ENCODE results near the gene CAPN3. TPM values are rescaled to one million over a fixed set of nuclear protein-coding genes. Genes with fewer than 3 reads are reported as not detected.

Gene CAPN3
- total and polyA plus RNA-seq, 2 experiments from 2014 or later = 15.6 to 18.4 TPM

- Histone ChIP-seq H3K4me1 (ENCODE audit: insufficient read depth) (no peaks in the 10 kb centered on the region), H3K9me2 (replicated peaks; ENCODE audit: insufficient read depth) (no peaks in the 10 kb centered on the region), H2AFZ (no peak overlapping the region), H3K4me2 (no peak overlapping the region), H3K79me2 (no peaks in the 10 kb centered on the region), H3K36me3 (replicated peaks; ENCODE audit: insufficient read depth, low read depth) (no peaks in the 10 kb centered on the region), H4K20me1 (ENCODE audit: insufficient read depth, poor library complexity, severe bottlenecking) (no peaks in the 10 kb centered on the region), H3K9me3 (ENCODE audit: low read depth) (no peaks in the 10 kb centered on the region), H3K27ac (no peak overlapping the region), H3K4me3 (no peak overlapping the region), H3K27me3 (no peaks in the 10 kb centered on the region)
- TF ChIP-seq EZH2phosphoT487 (IDR thresholded peaks at IDR 0.05; ENCODE audit: low read depth, severe bottlenecking, unreplicated experiment) (no peak), EZH2 (IDR thresholded peaks at IDR 0.05; ENCODE audit: borderline replicate concordance) (no peak), CTCF (IDR thresholded peaks at IDR 0.05; ENCODE audit: poor library complexity) (no peak)
- 84% methylated on average over 5 of the region's 5 CpGs for WGBS (ENCODE audit: low lambda C conversion rate, missing lambda C conversion rate)
- DNase-seq (ENCODE audit: low spot score) = no peak
Observed at GRCh38 chr15:42365921-42366550, 6.7 kb downstream of the CAPN3 start.

GRCh38 chr15:42367041-42367440 lies 7.7 kb downstream of the CAPN3 start:
- TF ChIP-seq CTCF (IDR thresholded peaks at IDR 0.05; ENCODE audit: poor library complexity) (no peak), EZH2 (IDR thresholded peaks at IDR 0.05; ENCODE audit: borderline replicate concordance) (no peak), EZH2phosphoT487 (IDR thresholded peaks at IDR 0.05; ENCODE audit: low read depth, severe bottlenecking, unreplicated experiment) (no peak)
- no peak overlapping the region for H3K27ac ChIP-seq
- H3K4me3 ChIP-seq = no peak overlapping the region
- H2AFZ ChIP-seq = no peak overlapping the region
- 95% methylated on average over 5 of the region's 5 CpGs for WGBS (ENCODE audit: low lambda C conversion rate, missing lambda C conversion rate)
- no peaks in the 10 kb centered on the region for H4K20me1 ChIP-seq (ENCODE audit: insufficient read depth, poor library complexity, severe bottlenecking)
- H3K4me1 ChIP-seq (ENCODE audit: insufficient read depth) = no peaks in the 10 kb centered on the region
- no peaks in the 10 kb centered on the region for H3K79me2 ChIP-seq
- no peaks in the 10 kb centered on the region for H3K27me3 ChIP-seq
- H3K36me3 ChIP-seq (replicated peaks; ENCODE audit: insufficient read depth, low read depth) = no peaks in the 10 kb centered on the region
- no peak for DNase-seq (ENCODE audit: low spot score)
- no peak overlapping the region for H3K4me2 ChIP-seq
- H3K9me3 ChIP-seq (ENCODE audit: low read depth) = no peaks in the 10 kb centered on the region
- no peaks in the 10 kb centered on the region for H3K9me2 ChIP-seq (replicated peaks; ENCODE audit: insufficient read depth)

- H2AFZ ChIP-seq = no peak overlapping the region
- no peaks in the 10 kb centered on the region for H3K4me1 ChIP-seq (ENCODE audit: insufficient read depth)
- H3K79me2 ChIP-seq = no peaks in the 10 kb centered on the region
- no peak overlapping the region for H3K4me2 ChIP-seq
- H3K27ac ChIP-seq = no peak overlapping the region
- TF ChIP-seq EZH2phosphoT487 (IDR thresholded peaks at IDR 0.05; ENCODE audit: low read depth, severe bottlenecking, unreplicated experiment) (no peak), CTCF (IDR thresholded peaks at IDR 0.05; ENCODE audit: poor library complexity) (no peak), EZH2 (IDR thresholded peaks at IDR 0.05; ENCODE audit: borderline replicate concordance) (no peak)
- no peaks in the 10 kb centered on the region for H3K27me3 ChIP-seq
- H3K9me3 ChIP-seq (ENCODE audit: low read depth) = no peaks in the 10 kb centered on the region
- H3K9me2 ChIP-seq (replicated peaks; ENCODE audit: insufficient read depth) = no peaks in the 10 kb centered on the region
- no peak for DNase-seq (ENCODE audit: low spot score)
- no peaks in the 10 kb centered on the region for H3K36me3 ChIP-seq (replicated peaks; ENCODE audit: insufficient read depth, low read depth)
- no peaks in the 10 kb centered on the region for H4K20me1 ChIP-seq (ENCODE audit: insufficient read depth, poor library complexity, severe bottlenecking)
- 82% methylated on average over 3 of the region's 3 CpGs for WGBS (ENCODE audit: low lambda C conversion rate, missing lambda C conversion rate)
- H3K4me3 ChIP-seq = no peak overlapping the region
Observed at GRCh38 chr15:42368096-42368495, 8.8 kb downstream of the CAPN3 start.
